Esophagus squamous epithelium (tissue), 4 donors: ENCODE results near the gene CDON.

Experiments used
- POLR2A ChIP-seq, 4 donors: fragments of 450-650 bp; IDR thresholded peaks; one replicate each; pipeline ENCODE4 v1.6.1; 2017; ENCODE audit warnings: antibody characterized with exemption in 4 of 4, mild to moderate bottlenecking in 4 of 4, moderate library complexity in 3 of 4
- TF ChIP-seq, protein P1 (sequence below), 6 experiments: fragments of 450-650 bp in 4 of 6; fragments of 200-600 bp in 2 of 6; sonication (generic) in 2 of 6; IDR thresholded peaks; one replicate each; pipeline ENCODE4 v1.5.1; 2016 to 2019; ENCODE audit warnings: antibody characterized with exemption in 6 of 6, mild to moderate bottlenecking in 4 of 6, moderate library complexity in 4 of 6

DNA sequence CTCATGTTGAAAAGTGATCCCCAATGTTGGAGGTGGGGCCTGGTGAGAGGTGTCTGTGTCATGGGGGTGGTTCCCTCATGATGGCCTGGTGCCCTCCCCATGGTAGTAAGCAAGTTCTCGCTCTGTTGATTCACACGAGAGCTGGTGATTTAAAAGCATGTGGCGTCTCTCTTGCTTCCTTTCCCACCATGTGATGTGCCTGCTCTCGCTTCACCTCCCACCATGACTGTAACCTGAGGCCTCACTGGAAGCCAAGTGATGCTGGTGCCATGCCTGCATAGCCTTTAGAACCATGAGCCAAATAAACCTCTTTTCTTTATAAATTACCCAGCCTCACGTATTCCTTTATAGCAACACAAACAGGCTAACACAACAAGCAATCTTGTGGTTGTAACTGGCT, 64.4 kb downstream of the CDON start:
- TF ChIP-seq, protein P1, sequence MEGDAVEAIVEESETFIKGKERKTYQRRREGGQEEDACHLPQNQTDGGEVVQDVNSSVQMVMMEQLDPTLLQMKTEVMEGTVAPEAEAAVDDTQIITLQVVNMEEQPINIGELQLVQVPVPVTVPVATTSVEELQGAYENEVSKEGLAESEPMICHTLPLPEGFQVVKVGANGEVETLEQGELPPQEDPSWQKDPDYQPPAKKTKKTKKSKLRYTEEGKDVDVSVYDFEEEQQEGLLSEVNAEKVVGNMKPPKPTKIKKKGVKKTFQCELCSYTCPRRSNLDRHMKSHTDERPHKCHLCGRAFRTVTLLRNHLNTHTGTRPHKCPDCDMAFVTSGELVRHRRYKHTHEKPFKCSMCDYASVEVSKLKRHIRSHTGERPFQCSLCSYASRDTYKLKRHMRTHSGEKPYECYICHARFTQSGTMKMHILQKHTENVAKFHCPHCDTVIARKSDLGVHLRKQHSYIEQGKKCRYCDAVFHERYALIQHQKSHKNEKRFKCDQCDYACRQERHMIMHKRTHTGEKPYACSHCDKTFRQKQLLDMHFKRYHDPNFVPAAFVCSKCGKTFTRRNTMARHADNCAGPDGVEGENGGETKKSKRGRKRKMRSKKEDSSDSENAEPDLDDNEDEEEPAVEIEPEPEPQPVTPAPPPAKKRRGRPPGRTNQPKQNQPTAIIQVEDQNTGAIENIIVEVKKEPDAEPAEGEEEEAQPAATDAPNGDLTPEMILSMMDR (IDR thresholded peaks at IDR 0.05): no peak
- no peak for TF ChIP-seq POLR2A (IDR thresholded peaks at IDR 0.05)
